GM18499 (cell line): ENCODE measurements around the gene SSH3.

Source experiments
- ATAC-seq: cut with Tn5 transposase; IDR thresholded peaks from one replicate; pipeline ENCODE4 v1.9.1; 2021; ENCODE audit warnings: moderate number of reproducible peaks; ENCODE audit not compliant: insufficient read depth, unreplicated experiment

Gene SSH3

GRCh38 chr11:67268081-67268961 lies 35.0 kb upstream of the SSH3 start:
- no peak for ATAC-seq

DNA sequence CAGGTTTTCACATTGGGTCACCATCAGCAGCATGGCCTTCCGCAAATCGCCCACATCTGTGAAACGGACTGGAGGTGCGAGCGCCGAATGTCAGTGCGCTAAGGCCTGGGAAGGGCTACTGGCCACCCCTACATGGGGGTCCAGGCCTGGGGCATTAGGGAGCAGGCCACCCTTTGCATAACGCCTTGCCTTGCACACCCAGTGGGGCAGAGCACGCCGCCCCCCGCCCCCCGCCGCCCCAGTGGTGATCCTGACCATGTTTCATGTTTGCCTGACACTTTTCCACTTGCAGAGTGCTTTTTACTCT lies 34.4 kb upstream of the SSH3 start:
- ATAC-seq: no peak

DNA sequence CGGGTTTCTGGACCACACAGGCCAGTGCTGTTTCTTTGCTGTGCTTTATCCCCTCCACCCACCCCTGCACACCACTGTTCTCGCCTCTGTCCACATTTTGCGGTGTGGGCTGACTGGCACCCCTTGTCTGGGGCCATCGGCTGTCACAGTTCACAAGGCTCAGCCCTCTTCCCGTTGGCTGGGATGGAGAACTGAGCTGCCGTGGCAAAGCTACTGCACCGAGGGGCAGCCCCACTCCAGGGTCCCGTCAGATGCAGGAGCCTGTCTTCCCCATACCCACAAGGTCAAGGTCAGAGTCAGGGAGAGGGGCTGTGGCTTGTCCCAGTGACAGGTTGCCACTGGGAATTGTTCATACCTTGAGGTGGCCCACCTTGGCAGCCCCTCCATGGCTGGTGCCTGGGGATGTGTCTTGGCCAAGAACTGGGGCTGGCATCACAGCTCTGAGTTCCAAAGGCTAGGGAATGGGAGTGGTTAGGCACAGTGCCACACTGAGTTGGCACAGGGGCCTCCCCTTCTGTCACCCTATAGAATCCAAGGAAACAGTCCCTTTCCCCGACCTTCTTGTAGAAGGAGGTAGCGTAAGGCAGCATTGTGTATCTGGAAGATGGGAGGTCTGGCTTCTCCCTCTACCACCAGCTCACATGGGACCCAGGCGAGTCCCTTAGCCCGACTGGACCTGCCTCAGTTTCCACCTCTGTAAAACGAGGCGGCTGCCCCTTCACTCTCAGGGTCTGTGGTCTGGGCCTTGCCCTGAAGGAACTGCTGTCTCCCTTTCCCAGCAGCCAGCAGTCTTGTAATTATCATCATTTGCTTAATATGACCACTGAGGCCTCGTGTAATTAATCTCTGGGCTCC lies 33.7 kb upstream of the SSH3 start:
- ATAC-seq: no peak

GRCh38 chr11:67270256-67271204 lies 32.8 kb upstream of the SSH3 start:
- no peak for ATAC-seq

- no peak for ATAC-seq
These were observed 32.2 kb upstream of the SSH3 start for GRCh38 chr11:67271205-67271540.

- ATAC-seq: no peak
These were observed 31.6 kb upstream of the SSH3 start for GRCh38 chr11:67271541-67272284.

GRCh38 chr11:67272327-67273259 lies 30.7 kb upstream of the SSH3 start:
- no peak for ATAC-seq

DNA sequence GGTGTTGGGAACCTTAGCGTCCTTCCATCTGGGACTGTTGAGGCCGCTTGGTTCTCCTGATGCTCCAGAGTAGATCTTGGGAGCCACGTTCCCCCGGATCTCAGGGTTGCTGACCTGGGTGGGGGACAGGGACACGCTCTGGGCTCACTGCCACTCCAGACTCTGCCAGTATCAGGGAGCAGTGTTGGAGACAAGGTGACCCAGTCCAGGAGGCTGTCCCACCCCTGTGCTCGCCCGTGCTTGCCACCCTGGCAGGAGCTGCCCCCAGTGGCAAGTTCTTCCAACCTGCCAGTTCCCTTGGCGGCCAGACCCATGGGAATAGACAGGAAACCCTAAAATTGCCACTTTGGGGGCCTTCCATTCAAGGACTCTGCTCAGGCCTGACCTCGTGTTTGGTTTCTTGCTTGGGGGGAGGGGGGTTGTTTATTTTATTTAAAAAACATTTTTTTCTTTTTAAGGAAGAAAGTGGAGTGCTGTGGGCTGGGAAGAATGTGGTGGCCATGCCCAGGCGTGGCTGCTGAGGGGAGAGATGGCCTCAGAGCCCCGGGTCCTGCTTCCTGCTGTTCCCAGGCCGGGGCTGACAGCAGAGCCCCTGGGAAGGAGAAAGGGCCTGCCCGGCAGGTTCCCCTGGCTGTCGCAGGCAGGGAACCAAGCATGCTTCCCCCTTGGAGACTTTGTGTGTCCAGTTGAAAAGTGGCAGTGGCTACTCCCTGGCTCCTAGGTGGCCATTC lies 29.9 kb upstream of the SSH3 start:
- ATAC-seq: no peak

GRCh38 chr11:67274768-67275605 lies 28.3 kb upstream of the SSH3 start:
- no peak for ATAC-seq

GRCh38 chr11:67275606-67276409 lies 27.5 kb upstream of the SSH3 start:
- no peak for ATAC-seq

DNA sequence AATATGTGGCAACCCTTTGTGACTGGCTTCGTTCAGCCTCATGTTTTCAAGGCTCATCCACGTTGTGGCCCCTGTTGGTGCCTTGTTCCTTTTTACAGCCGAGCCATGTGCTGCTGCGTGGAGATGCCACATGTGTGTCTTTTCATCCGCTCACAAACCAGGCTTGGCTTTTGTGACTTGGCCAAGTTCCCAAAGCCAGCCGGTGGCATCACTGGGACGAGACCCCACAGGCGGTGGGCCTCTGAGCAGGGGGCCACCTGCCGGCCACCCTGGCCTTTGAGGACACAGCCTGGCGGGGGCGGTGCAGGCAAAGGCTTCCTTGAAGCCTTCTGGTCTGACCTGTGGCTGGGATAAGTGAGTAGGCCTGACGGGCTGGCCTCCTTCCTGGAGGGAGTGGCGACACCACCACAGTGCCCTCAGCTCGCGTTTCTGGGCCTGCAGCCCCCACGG lies 26.5 kb upstream of the SSH3 start:
- no peak for ATAC-seq

- ATAC-seq: no peak
These were observed 25.9 kb upstream of the SSH3 start for GRCh38 chr11:67277231-67277961.

DNA sequence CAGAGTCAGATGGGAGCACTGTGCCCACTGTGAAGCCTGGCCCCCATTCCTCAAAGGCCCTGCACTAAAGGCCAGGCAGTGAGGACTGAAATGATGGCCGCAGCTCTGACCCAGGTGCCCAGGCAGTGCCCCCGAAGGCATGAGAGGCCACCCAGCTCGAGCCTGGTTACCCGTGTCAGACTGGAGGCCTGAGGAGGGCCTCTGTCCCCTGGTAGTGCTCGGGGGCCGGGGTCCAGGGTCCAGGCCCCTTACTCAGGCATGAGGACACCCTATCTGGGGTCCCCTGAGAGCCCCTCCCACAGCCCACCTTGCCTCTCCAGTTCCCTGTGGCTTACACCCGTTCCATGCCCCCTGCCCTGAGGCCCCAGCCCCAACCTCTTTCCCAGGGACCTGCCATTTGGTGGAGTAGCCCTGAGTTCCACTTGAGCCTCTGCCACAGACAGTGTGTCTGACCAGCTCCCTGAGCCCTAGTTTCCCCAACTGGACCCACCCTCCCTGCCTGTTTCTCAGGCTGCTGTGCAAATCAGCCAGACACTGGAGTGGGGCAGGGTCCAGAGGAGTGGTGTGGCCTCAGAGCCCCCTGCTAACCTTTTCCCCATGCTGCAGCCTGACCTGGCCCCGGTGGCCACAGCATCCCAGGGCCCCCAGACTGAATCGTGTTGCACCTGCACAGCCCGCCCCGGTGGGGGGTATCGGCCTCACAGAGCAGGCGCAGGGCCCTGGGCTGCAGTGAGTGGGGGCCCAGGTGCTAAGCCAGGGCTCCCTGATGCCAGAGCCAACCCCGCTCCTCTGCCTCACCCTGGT lies 25.0 kb upstream of the SSH3 start:
- ATAC-seq: no peak

DNA sequence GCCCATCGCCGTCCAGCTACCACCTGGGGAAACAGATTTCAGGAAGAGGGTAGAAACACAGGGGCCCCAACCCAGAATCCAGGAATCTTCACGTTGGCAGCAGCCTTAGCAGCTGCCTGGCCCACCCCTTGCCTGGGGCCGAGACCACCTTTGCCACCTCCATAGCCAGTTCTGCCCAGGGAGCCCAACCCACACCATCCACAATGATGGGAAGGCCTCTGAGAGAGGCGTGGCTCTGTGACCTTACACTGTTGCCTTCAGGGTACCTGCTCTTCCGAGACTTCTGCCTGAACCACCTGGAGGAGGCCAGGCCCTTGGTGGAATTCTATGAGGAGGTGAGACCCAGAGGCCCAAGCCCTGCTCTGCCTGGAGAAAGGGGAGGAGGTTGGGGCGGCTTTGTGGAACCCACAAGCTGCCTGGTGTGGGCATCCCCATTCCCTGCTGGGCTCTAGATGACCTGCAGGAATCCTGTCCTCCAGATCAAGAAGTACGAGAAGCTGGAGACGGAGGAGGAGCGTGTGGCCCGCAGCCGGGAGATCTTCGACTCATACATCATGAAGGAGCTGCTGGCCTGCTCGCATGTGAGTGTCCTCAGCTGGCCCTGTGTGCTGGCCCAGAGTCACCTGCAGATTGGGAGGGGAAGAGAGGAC lies 24.3 kb upstream of the SSH3 start:
- ATAC-seq: no peak
